NCI-H1092 treated with DMSO at 0.1 percent for 48 hours (cell line): Measurements from ENCODE around the gene CEP83.
"Not testable (repeated sequence)": the region's sequence is repeated elsewhere in the genome, so short reads cannot be mapped to it uniquely, and the experiment has no call there.

Experiments
- DNase-seq: peaks from one replicate; lab custom pipeline; 2025; lab: John Stamatoyannopoulos, UW

Gene CEP83

DNA sequence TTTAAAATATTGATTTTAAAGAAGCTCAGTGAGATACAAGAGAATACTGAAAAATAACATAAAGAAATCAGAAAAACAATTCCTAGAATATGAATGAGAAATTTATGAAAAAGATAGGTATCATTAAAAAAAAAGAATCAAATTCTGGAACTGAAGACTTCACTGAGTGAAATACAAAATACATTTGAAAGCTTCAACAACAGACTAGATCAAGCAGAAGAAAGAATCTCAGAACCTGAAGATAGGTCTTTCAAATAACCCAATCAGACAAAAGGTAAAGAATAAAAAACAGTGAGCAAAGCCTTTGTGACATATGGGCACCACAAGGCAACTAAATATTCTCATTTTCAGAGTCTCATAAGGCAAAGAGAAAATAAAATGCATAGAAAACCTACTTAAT is 29.4 kb downstream of the CEP83 start:
- no peak for DNase-seq

DNA sequence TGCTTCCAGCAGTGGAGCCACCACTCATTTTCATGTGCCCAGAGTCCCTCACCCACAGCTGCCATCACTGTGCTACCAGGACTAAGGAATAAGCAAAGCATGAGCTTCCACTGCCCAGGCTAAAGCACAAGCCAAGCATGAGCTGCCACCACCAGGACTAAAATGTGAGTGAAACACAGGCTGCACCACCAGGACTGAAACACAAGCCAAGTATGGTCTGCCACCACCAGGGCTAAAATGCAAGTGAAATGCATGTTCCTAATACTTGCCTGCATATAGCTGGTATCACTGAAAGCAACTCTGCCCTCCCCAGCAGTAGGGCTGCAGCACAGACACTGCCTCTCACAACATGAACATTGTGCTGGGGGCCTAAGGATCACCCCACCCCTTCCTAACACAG is 30.0 kb downstream of the CEP83 start:
- DNase-seq: no peak

DNA sequence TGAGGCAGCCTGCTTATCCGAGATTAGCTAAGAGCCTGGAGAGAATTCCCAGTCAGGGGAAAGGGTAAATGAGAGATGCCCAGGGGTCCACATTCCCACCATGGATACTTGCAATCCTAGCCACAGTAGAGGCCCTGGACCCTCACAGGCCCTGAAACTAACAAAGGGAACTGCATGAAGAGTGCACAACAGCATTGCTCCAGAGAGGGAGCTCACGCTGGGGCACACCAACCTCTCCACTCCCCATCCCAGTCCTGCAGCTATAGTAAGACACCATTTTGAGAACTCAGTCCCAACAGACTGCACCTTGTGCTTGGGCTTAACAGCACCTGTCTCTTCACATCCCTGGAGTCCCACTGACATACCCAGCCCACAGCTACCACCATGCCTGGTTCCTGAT is 30.5 kb downstream of the CEP83 start:
- no peak for DNase-seq

DNA sequence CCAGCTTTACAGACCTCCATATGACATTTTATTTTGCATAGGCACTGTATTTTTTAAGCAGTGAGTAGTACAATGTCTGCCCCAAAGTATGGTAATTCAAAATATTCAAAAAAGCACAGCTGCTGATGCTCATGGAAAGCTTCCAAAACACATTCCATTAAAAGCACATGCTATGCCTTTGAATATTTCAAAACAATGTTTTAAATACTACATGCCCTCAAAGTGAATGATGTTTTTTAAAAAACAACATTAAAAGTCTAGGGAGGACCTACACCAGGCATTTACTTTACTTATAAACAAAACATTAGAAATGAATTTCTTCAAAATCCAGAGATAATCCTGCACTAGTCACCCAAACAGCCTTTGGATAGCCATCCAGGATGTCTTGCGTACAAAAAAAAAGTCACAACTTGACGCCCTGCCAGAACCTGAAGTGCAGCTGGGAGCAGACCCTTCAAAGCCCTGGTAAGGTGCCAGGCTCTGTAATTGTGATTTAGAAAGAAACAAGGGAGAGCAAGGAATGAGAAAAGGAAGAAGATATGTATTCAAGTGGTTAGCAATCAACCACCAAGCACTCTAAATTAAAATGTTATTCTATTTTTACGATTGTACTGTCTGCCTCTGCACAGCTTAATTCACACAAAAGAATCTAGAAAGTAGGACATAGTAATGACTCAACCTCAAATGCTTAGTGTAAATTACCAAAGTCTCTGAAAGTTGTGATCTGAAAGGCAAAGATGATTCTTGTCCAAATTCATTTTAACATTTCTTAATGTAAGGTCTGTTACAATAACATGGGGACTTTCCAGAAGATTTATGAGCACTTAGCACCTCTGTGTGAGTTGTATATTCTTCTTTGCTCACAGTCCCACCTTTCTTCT is 31.9 kb downstream of the CEP83 start:
- DNase-seq: peak; percentile 75

DNA sequence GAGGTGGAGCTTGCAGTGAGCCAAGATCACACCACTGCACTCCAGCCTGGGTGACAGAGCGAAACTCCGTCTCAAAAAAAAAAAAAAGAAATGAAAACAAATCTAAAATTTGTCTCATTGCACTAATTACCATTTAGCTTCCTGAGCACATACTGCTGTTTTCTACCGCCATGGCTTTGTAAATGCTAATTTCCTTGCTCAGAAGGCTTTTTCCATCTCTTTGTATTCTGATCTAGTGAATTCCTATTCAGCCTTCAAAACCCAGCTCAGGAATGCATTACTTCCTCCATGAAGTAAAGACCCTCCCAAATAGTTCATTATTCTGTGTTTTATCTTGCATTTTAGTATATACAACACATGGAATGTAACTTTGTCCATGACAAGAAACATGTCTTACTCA is 33.6 kb downstream of the CEP83 start:
- DNase-seq: no peak

DNA sequence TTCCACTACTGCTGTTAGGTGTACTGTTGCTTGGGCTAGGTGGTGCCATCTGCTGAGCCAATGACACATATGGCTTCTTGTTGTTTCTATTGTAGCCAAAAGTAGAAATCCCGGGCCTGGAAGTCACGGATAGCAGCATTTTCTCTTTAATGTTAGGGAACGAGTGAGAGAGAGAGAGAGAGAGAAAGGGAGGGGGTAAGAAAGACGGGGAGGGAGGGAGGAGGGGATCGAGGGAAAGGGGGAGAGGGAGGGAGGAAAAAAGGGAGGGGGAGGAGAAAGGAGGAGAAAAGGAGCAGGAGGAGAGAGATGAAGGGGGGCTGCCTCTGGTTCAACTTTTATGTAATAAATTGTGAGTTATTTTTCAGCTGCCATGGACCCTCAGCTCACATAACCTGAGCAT is 34.8 kb downstream of the CEP83 start:
- not testable (repeated sequence) for DNase-seq

DNA sequence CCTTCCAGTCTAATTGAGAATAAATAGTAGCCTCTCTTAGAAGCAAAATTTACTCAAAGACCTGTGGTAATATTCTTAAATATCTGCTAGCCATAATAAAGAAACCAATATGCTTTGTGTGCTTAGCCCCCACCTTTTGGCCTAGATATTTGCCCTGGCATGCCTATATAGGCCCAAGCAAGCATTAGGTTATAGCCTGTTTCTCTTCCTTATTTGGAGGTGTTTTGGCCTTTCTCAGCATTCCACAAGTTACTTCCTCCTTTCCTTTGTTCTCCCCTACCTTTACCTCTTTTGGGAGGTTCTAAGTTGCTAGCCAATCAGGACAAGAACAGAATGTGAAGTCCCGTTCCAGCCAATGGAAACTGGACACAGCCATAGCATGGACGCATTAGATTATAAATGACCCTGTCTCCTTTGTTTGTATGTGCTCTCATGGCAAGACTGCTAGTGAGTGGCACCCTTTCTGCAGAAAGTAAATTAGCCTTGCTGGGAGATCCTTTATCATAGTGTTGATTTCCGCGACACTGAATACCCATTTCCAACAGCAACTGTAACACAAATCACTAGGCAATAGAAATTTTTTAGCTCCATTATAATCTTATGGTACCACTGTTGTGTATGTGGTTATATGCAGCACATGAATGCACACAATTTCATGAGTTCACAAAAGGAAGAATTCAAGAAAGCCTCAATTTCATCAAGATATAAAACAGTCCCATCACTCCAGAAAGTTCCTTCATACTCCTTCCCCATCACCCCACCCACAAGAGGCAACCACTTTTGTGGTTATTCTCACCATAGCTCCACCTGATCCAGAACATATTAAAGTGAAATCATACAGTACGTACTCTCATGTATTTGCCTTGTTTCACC is 37.6 kb downstream of the CEP83 start:
- no peak for DNase-seq

DNA sequence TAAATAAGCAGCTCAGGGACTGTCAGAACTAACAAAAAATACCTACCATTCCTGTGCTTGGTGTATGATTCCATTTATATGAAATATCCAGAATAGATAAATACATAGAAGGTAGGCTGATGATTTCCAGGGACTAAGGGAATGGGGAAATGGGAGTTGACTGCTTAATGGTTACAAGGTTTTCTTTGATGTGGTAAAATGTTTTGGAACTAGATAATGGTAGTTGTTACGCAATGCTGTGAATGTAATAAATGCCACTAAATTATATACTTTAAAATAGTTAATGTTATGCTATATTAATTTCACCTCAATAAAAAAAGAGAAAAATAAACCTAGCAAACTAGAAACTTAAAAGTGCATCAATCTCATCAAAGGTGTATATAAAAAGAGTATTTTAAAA is 41.1 kb downstream of the CEP83 start:
- no peak for DNase-seq

DNA sequence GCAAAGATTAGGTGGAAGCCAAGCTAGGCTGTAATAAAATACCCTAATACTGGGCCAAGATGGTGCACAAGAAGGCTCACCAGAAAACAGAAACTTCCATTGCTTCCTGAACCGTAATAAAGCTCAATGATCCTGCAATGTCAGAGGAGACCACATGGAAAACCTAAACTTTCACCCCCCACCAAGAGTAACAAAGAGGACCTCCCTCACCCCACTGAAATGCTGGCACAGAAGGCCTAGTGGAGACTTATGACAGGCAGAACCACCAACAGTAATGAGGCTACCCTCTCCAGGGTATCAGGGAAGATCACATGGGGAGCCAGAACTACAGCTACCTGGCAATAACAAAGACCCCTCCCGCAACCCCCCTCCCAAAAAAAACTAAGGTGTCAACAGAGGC is 43.1 kb downstream of the CEP83 start:
- no peak for DNase-seq

DNA sequence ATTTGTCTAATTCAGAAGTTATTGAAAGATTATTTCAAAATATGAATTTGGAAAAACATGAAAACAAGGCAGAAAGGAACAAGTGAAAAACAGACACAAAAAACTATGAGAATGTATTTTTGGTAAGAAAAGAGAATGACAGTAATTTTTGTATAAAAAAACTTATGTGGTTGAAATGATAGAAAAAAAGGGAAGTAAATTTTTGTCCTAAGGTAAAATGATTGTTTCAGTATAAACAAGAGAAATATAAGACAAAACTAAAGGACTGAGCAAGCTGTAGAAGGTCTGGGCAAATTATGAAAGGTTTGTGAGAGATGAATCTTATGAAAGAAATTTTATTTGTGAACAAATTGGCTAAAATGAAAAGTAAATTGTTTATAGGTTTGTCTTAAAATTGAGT is 44.6 kb downstream of the CEP83 start:
- no peak for DNase-seq

DNA sequence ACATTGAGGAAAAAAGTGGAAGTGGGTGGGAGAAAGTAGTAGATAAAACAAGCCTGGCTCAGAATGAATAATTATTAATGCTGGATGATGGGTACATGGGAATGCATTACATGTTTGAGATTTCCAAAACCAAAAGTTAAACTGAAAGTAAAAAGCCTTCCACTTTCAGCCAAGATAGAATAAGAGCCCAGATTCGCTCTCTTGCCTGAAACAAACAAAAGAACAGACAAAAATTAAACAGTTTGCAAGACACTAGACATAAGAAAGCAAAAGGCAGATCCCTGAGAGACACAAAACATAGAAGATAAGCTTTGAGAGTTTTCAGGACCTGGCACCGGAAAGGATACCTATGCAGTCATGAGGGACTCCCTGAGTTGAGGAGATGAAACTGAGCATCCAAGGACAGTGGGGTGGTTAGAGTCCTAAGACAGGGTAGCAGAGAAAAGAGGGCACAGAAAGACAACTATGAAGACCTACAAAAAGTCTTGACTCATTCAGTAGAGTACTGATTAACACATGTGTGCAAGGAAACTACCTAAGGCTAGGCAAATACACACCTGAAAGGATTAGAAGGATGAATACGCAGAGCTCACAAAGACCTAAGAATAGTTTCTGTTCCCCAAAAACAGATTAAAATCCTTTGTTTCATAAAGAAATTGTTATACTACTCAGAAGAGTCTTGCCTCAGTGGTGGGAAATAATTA is 54.1 kb downstream of the CEP83 start:
- DNase-seq: no peak

DNA sequence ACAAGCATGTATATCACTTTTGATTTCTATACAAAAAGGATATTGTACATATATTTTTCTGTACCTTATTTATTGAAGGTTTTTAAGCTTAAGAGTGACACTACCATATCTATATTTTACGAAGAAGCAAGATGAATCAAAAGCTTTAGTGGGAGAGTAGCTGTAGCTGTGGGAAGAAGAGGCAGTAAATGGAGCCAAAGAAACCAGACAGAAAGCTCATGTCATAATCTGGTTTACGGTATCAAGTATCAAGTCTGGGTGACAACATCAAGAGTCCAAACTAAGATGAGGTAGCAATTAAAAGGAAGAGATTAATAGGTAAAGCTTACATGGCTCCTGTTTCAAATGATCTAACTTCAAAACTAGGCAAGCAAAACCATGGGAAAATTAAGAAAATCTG is 54.8 kb downstream of the CEP83 start:
- no peak for DNase-seq

DNA sequence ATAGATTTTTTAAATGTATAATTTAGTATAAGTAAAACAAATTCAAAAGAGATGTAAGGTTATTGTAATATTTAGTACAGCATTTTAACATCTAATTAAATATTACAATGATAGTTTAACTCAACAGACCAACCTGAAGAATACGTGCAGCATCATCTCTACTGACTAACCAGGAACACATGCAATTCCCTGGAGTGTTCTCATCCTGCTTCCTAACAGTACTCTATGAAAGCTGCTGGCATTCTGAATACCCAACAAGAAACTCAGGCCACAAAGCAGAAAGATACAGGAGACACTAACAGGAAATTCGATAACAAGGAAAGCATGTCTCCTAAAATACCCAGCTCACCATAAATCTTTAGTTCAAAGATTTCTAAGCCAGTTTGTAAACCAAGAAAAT is 58.3 kb downstream of the CEP83 start:
- DNase-seq: no peak

DNA sequence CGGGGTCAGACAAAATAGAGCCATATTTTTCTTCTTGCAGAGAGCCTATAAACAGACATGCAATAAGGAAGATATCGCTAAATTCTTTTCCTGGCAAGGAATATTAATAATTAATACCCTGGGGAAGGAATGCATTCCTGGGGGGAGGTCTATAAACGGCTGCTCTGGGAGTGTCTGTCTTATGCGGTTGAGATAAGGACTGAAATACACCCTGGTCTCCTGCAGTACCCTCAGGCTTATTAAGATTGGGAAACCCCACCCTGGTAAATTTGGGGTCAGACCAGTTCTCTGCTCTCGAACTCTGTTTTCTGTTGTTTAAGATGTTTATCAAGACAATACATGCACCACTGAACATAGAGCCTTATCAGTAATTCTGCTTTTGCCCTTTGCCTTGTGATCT is 61.0 kb downstream of the CEP83 start:
- DNase-seq: not testable (repeated sequence)

DNA sequence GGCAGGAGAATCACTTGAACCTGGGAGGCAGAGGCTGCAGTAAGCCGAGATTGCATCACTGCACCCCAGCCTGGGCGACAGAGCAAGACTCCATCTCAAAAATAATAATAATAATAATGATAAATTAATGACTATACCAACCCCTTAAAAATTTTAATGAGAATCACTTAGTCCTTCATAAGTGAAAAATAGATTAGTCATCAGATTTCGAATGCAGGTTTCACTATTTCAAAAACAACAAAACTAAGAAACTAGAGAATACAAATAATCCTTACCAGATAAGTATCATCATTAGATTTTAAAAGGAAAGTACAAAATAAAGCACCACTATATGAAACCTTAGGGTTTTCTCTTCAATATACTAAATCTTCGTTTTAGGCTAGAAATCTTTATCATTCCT is 62.3 kb downstream of the CEP83 start:
- DNase-seq: no peak

DNA sequence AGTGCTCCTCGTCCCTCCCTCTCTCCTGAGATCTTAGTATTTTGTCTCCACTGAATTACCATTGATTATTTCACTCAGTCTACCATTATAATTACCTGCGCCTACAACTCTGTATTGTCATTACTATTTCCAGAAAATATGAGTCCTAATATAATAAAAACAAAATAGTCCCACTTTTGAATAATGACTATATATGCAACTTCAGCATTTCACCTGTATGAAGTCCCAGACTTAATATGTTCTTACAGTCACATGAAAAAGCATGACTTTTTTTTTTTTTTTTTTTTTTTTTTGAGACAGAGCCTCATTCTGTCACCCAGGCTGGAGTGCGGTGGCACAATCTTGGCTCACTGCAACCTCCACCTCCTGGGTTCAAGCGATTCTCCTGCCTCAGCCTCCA is 63.7 kb downstream of the CEP83 start:
- DNase-seq: not testable (repeated sequence)

DNA sequence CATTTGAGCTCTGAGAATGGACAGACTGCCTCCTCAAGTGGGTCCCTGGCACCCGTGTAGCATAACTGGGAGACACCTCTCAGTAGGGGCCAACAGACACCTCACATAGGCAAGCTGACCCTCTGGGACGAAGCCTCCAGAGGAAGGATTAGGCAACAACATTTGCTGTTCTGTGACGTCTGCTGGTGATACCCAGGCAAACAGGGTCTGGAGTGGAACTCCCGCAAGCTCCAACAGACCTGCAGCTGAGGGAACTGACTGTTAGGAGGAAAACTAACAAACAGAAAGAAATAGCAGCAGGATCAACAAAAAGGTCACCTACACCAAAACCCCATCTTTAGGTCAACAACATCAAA is 69.6 kb downstream of the CEP83 start:
- DNase-seq: no peak

DNA sequence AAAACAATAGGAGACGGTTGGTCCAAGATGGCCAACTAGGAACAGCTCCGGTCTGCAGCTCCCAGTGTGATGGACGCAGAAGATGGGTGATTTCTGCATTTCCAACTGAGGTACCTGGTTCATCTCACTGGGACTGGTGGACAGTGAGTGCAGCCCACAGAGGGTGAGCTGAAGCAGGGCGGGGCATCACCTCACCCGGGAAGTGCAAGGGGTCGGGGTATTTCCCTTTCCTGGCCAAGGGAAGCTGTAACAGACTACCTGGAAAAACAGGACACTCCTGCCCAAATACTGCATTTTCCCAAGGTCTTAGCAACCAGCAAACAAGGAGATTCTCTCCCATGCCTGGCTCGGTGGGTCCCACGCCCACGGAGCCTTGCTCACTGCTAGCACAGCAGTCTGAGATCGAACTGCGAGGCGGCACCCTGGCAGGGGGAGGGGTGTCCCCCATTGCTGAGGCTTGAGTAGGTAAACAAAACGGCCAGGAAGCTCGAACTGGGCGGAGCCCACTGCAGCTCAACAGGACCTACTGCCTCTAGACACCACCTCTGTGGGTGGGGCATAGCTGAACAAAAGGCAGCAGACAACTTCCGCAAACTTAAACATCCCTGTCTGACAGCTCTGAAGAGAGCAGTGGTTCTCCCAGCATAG is 70.1 kb downstream of the CEP83 start:
- not testable (repeated sequence) for DNase-seq

DNA sequence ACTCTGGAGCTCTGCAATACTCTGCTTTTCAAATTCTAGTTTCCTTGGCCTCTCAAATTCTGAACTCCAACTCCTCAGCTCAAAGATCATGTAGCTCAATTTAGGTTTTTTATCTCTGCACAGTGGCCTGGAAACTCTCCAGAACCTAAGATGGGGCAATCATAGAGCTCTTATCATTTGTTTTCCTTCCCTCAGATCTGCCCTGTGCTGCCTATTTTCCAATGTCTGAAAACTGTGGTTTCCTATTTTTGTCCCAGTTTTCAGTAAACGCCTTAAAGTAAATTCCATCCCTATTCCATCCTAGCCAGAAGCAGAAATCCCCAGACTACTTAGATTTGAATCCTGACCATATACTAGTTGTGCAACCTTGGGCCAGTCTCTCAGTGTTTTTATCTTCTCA is 73.2 kb downstream of the CEP83 start:
- no peak for DNase-seq

DNA sequence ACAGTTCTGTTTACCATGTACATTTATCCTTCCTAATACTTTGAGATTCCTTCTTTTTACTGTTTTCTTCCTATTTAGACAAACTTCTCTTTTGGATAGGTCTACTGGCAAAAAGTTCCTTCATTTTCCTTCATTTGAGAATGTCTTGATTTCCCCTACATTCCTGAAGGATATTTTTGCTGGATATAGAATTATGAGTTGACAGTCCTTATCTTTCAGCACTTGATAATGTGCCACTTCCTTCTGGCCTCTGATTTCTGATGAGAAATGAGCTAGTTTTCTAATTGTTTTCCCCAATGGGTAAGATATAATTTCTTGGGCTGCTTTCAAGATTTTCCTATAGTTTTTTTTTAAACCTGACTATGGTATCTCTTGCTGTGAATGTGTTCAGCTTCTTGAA is 75.6 kb downstream of the CEP83 start:
- DNase-seq: no peak

DNA sequence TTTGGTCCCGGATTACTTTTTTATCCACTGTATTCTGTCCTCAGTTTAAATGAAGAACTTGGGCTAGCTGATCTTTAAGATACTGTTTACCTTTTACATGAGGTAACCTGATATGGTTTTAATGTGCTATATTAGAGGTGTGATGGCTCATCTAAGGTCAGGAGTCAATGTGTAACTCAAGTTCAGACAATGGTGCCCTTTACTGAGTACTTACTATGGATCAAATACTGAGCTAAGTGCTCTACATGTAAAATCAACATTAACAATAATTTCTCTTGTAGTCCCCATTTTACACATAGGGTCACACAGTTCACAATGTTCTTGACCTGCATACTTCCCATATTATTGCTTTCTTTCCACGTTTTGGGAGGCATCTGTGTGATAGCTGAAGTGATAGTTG is 79.2 kb downstream of the CEP83 start:
- no peak for DNase-seq

DNA sequence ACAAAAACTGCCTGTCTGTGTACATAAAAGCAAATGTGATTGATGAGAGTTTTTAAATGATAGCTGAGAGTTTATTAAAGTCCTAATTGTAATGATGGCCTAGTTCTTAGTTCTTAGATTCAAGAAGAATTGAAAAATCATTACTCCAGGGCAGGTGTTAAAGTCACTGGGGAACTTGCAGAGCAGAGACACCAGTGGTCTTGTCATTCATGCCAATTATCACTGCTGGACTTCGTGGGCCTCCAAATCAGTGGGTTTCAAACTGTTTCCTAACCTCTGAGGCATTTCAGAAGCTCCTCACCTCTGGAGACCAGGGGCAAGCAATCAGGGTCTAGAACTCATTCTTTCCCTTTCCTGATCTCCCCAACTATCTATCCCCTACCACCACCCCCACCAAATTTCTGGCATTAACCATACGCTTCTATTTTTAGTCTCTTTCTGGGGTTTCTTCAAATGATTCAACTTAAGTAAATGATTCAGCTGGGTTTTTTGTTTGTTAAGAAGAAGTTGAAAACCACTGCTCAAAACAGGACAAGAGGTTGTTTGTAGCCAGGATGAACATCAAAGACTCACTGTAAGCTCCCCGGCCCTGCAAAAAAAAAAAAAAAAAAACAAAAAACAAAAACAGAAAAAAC is 80.1 kb downstream of the CEP83 start:
- no peak for DNase-seq
